ENCODE data around the gene SH3RF3. TPM values are rescaled to one million over a fixed set of nuclear protein-coding genes. Genes with fewer than 3 reads are reported as not detected.
A peak's percentile ranks its signal among the peaks of the same experiment; 100 is the strongest.

Gene SH3RF3
- total and polyA plus RNA-seq, 2 donors (not counting 1 experiment from before 2014, with no cell fraction given) = 8.3 to 10.1 TPM

DNA sequence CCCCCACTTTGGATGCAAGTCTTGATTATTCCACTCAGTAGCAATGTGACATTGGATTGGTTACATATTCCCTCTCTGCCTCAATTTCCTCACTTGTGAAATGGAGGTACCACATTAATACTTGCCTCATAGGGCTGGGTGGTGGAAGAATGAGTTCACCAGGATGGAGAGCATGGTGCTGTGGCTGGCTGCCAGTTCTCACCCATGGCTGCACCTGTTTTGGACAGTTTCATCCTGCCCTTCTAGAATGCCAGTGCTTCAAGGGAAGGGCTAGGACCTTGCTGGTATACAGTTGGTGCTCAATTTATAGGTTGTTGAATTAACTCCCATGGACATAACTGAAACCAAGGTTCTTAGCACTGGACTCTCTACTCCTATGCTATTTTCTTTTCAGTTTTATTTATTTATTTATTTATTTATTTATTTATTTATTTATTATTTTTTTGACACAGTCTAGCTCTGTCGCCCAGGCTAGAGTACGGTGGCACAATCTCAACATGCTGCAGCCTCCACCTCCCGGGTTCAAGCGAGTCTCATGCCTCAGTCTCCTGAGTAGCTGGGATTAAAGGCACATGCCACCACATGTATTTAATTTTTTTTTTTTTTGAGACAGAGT, 5.3 kb upstream of the SH3RF3 start:
- DNase-seq (ENCODE audit: low read depth in 2 of 2) = no peak
- H3K4me2 ChIP-seq (ENCODE audit: extremely low read depth, insufficient read depth, low read length) = no peak overlapping the region
- no peak overlapping the region for H3K4me3 ChIP-seq (replicated peaks in 1 of 4; ENCODE audit: control extremely low read depth in 1 of 4, insufficient read depth in 1 of 4, low read depth in 3 of 4, low read length in 4 of 4)
- peaks cover 10% of the 10 kb centered on the region for H3K4me1 ChIP-seq (ENCODE audit: control insufficient read depth, extremely low read depth, insufficient read depth, low read length)
- no peak for TF ChIP-seq EZH2 (IDR thresholded peaks at IDR 0.05; ENCODE audit: low read length, missing control alignments)
- TF ChIP-seq, protein P1, sequence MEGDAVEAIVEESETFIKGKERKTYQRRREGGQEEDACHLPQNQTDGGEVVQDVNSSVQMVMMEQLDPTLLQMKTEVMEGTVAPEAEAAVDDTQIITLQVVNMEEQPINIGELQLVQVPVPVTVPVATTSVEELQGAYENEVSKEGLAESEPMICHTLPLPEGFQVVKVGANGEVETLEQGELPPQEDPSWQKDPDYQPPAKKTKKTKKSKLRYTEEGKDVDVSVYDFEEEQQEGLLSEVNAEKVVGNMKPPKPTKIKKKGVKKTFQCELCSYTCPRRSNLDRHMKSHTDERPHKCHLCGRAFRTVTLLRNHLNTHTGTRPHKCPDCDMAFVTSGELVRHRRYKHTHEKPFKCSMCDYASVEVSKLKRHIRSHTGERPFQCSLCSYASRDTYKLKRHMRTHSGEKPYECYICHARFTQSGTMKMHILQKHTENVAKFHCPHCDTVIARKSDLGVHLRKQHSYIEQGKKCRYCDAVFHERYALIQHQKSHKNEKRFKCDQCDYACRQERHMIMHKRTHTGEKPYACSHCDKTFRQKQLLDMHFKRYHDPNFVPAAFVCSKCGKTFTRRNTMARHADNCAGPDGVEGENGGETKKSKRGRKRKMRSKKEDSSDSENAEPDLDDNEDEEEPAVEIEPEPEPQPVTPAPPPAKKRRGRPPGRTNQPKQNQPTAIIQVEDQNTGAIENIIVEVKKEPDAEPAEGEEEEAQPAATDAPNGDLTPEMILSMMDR (conservative IDR thresholded peaks at IDR 0.05 in 1 of 2, IDR thresholded peaks at IDR 0.05 in 1 of 2; ENCODE audit: low read depth in 1 of 2, low read length in 2 of 2) = no peak
- H3K79me2 ChIP-seq (ENCODE audit: control insufficient read depth, insufficient read depth, low read length) = peaks cover 3% of the 10 kb centered on the region
- no peak overlapping the region for H3K9ac ChIP-seq (ENCODE audit: insufficient read depth, low read length)
- no peaks in the 10 kb centered on the region for H3K9me3 ChIP-seq (ENCODE audit: control insufficient read depth, insufficient read depth, low read depth, low read length)
- H3K27ac ChIP-seq (ENCODE audit: insufficient read depth, low read length) = no peak overlapping the region
- no peaks in the 10 kb centered on the region for H4K20me1 ChIP-seq (ENCODE audit: control insufficient read depth, extremely low read depth, insufficient read depth, low read length)
- H2AFZ ChIP-seq (ENCODE audit: low read length) = no peak overlapping the region
- H3K27me3 ChIP-seq (ENCODE audit: control insufficient read depth, insufficient read depth, low read length) = peaks cover 13% of the 10 kb centered on the region
- H3K36me3 ChIP-seq (ENCODE audit: control insufficient read depth, insufficient read depth, low read length) = no peaks in the 10 kb centered on the region

DNA sequence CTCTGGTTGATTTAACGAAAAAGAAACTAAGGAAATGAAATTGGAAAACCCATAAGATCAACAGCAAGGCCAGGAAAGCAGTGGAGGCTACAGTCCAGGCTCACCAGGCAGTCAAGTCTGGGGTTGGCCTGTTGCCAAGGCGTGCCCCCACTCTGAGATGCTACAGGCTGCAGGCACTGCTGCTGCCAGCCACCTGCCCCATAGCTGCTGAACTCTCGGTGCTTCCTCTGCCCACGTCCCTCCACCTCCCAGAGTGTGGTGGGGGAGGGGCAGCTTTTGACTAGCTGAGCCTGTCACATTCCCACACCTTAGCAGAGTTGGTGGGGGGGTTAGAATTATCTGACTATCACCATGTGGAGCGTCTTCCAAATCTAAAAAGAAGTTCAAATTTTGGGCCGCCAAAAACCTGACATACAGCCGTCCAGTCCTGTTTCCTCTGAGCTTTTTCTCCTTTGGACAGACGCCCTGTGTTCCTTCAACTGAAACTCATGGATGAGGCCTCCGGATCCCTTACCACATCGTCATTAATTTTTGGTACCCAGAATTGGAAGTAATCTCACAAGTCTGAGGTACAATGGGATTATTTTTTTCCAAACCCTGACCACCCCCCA, 3.9 kb upstream of the SH3RF3 start:
- Histone ChIP-seq H3K4me3 (replicated peaks in 1 of 4; ENCODE audit: control extremely low read depth in 1 of 4, insufficient read depth in 1 of 4, low read depth in 3 of 4, low read length in 4 of 4) (no peak overlapping the region), H3K9me3 (ENCODE audit: control insufficient read depth, insufficient read depth, low read depth, low read length) (no peaks in the 10 kb centered on the region), H3K4me2 (ENCODE audit: extremely low read depth, insufficient read depth, low read length) (peak overlapping the region; percentile 4), H3K36me3 (ENCODE audit: control insufficient read depth, insufficient read depth, low read length) (no peaks in the 10 kb centered on the region), H3K4me1 (ENCODE audit: control insufficient read depth, extremely low read depth, insufficient read depth, low read length) (peaks cover 10% of the 10 kb centered on the region), H3K27me3 (ENCODE audit: control insufficient read depth, insufficient read depth, low read length) (peaks cover 11% of the 10 kb centered on the region), H3K9ac (ENCODE audit: insufficient read depth, low read length) (no peak overlapping the region), H2AFZ (ENCODE audit: low read length) (no peak overlapping the region), H4K20me1 (ENCODE audit: control insufficient read depth, extremely low read depth, insufficient read depth, low read length) (no peaks in the 10 kb centered on the region), H3K27ac (ENCODE audit: insufficient read depth, low read length) (peak overlapping the region; percentile 4), H3K79me2 (ENCODE audit: control insufficient read depth, insufficient read depth, low read length) (peaks cover 17% of the 10 kb centered on the region)
- no peak for DNase-seq (ENCODE audit: low read depth in 2 of 2)
- TF ChIP-seq EZH2 (IDR thresholded peaks at IDR 0.05; ENCODE audit: low read length, missing control alignments) = no peak
- TF ChIP-seq, protein P1 (conservative IDR thresholded peaks at IDR 0.05 in 1 of 2, IDR thresholded peaks at IDR 0.05 in 1 of 2; ENCODE audit: low read depth in 1 of 2, low read length in 2 of 2) = no peak

DNA sequence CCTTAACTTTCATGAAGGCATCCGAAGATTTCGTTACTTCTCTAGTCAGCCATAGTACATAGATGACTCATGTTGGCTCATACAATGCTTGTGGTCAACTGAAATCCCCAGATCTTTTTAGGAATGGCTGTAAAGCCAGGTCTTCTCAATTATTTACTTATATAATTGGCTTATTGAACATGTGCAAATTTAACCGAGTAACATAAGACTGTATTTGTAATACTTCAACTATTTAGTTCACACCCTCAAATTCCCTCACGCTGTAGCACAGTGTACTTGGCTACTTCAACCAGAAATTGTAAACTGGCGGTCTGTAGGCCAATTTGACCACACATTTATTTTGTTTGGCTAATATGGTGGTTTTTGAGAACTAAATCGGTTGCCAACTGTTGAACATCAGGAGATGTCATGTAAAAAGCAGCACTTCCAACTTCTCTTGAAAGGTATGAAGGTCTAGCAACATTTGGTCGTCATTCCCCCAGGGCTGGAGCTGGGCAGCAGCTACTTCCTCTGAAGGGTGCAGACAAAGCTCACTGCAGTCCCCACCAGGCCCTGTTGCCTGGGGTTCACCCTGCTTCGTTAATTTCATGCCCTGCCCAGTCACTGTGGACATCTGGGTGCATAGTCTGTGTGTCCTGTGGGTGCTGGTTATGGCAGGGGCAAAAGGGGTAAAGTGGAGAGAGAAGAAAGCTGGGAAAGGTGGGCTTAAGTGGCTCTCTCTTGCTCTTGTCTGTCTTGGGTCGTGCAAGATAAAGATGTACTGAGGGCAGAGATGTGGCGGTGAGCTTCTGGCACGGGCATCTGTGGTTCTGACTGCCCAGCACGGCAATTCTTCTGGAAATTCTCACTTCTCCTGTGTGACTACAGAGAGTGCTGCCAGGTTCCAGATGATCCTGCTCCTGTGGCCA, 3.2 kb upstream of the SH3RF3 start:
- Histone ChIP-seq H2AFZ (ENCODE audit: low read length) (no peak overlapping the region), H3K4me2 (ENCODE audit: extremely low read depth, insufficient read depth, low read length) (peak overlapping the region; percentile 17), H3K27ac (ENCODE audit: insufficient read depth, low read length) (peak overlapping the region; percentile 42), H3K79me2 (ENCODE audit: control insufficient read depth, insufficient read depth, low read length) (peaks cover 23% of the 10 kb centered on the region), H3K36me3 (ENCODE audit: control insufficient read depth, insufficient read depth, low read length) (no peaks in the 10 kb centered on the region), H3K9ac (ENCODE audit: insufficient read depth, low read length) (no peak overlapping the region), H3K9me3 (ENCODE audit: control insufficient read depth, insufficient read depth, low read depth, low read length) (no peaks in the 10 kb centered on the region), H3K4me1 (ENCODE audit: control insufficient read depth, extremely low read depth, insufficient read depth, low read length) (peaks cover 10% of the 10 kb centered on the region), H4K20me1 (ENCODE audit: control insufficient read depth, extremely low read depth, insufficient read depth, low read length) (no peaks in the 10 kb centered on the region), H3K27me3 (ENCODE audit: control insufficient read depth, insufficient read depth, low read length) (peaks cover 11% of the 10 kb centered on the region), H3K4me3 (replicated peaks in 1 of 4; ENCODE audit: control extremely low read depth in 1 of 4, insufficient read depth in 1 of 4, low read depth in 3 of 4, low read length in 4 of 4) (no peak overlapping the region)
- TF ChIP-seq EZH2 (IDR thresholded peaks at IDR 0.05; ENCODE audit: low read length, missing control alignments) = no peak
- peak; percentile 97 to 99 for DNase-seq (ENCODE audit: low read depth in 2 of 2)

Data from fibroblast of lung (primary cell).